IMR-90 (cell line): ENCODE results near the gene TMEM14A. TPM values are rescaled to one million over a fixed set of nuclear protein-coding genes. Genes with fewer than 3 reads are reported as not detected.

Experiments
- ATAC-seq: fragments of 200-7000 bp; cut with Tn5 transposase; 2 replicates; pipeline ENCODE4 v1.9.1; 2020; ENCODE audit warnings: low read depth, mild to moderate bottlenecking, moderate library complexity
- BruUV-seq: library from RNA; stranded (reverse); fragments of 400-500 nt; replicated peaks from 2 replicates; lab custom pipeline; 2021; lab: Mats Ljungman, UMichigan
- CTCF ChIA-PET: fragments of 300-600 bp; formaldehyde crosslinking; extraction: SDS; loops from one replicate; lab custom pipeline; 2021; ENCODE audit warnings: antibody characterized with exemption; lab: Yijun Ruan, JAX
- POLR2A ChIA-PET: fragments of 300-600 bp; sonication (Branson Sonifier 250); formaldehyde crosslinking; loops from one replicate; lab custom pipeline; 2022; ENCODE audit warnings: antibody characterized with exemption; ENCODE audit not compliant: unreplicated experiment; lab: Charles Lee
- DNase-seq: peaks from one replicate; pipeline ENCODE4 v3.0.0; 2013
- H2AFZ ChIP-seq: replicated peaks from 2 replicates; pipeline ENCODE3; 2013; ENCODE audit warnings: low read length, mild to moderate bottlenecking; ENCODE audit not compliant: poor library complexity
- H2AK5ac ChIP-seq: 2 replicates; pipeline ENCODE4 v1.6.1; 2013; ENCODE audit warnings: low read depth, low read length, inconsistent platforms
- H2AK9ac ChIP-seq: replicated peaks from 2 replicates; pipeline ENCODE3; 2013; ENCODE audit warnings: mild to moderate bottlenecking, low read depth, low read length, moderate library complexity; ENCODE audit not compliant: poor library complexity
- H2BK120ac ChIP-seq: 2 replicates; pipeline ENCODE4 v1.6.1; 2013; ENCODE audit warnings: low read depth, low read length, inconsistent platforms
- H2BK15ac ChIP-seq: 3 replicates; pipeline ENCODE4 v1.6.1; 2013; ENCODE audit warnings: low read depth, low read length, inconsistent platforms
- H2BK20ac ChIP-seq: 2 replicates; pipeline ENCODE4 v1.6.1; 2013; ENCODE audit warnings: low read depth, mild to moderate bottlenecking, inconsistent platforms, low read length, moderate library complexity
- H2BK5ac ChIP-seq: 2 replicates; pipeline ENCODE4 v1.6.1; 2013; ENCODE audit warnings: mild to moderate bottlenecking, low read depth, low read length, inconsistent platforms; ENCODE audit not compliant: poor library complexity, severe bottlenecking
- H3K14ac ChIP-seq: replicated peaks from 2 replicates; pipeline ENCODE4 v1.6.1; 2013; ENCODE audit warnings: low read depth, low read length, inconsistent platforms
- H3K18ac ChIP-seq: 2 replicates; pipeline ENCODE4 v1.6.1; 2013; ENCODE audit warnings: low read depth, low read length, control low read depth
- H3K23ac ChIP-seq: 2 replicates; pipeline ENCODE4 v1.6.1; 2013; ENCODE audit warnings: low read depth, low read length, inconsistent platforms
- H3K27ac ChIP-seq: 2 replicates; pipeline ENCODE4 v1.5.1; 2013; ENCODE audit warnings: mild to moderate bottlenecking, control low read depth, low read length; ENCODE audit not compliant: insufficient read depth
- H3K27me3 ChIP-seq: 2 replicates; pipeline ENCODE4 v1.6.1; 2013; ENCODE audit warnings: low read length; ENCODE audit not compliant: control insufficient read depth, insufficient read depth
- H3K36me3 ChIP-seq: 2 replicates; pipeline ENCODE4 v1.6.1; 2013; ENCODE audit warnings: low read length, mixed read lengths; ENCODE audit not compliant: control insufficient read depth, insufficient read depth
- H3K4ac ChIP-seq: 2 replicates; pipeline ENCODE4 v1.6.1; 2013; ENCODE audit warnings: low read depth, low read length, inconsistent platforms
- H3K4me1 ChIP-seq: 2 replicates; pipeline ENCODE4 v1.6.1; 2013; ENCODE audit warnings: low read length, mixed read lengths; ENCODE audit not compliant: control insufficient read depth, insufficient read depth
- H3K4me2 ChIP-seq: 2 replicates; pipeline ENCODE4 v1.6.1; 2013; ENCODE audit warnings: low read depth, mild to moderate bottlenecking, control low read depth, low read length, moderate library complexity
- H3K4me3 ChIP-seq: 2 replicates; pipeline ENCODE4 v1.5.1; 2013; ENCODE audit warnings: low read depth, mild to moderate bottlenecking, control low read depth, low read length, moderate library complexity; ENCODE audit not compliant: insufficient read depth
- H3K56ac ChIP-seq: 2 replicates; pipeline ENCODE4 v1.6.1; 2013; ENCODE audit warnings: low read length, inconsistent platforms; ENCODE audit not compliant: insufficient read depth; ENCODE audit errors: extremely low read depth
- H3K79me1 ChIP-seq, 2 experiments: 2 replicates each; pipeline ENCODE4 v1.6.1; 2013; ENCODE audit warnings: low read length in 2 of 2, inconsistent platforms in 1 of 2, low read depth in 1 of 2
- H3K9ac ChIP-seq: 2 replicates; pipeline ENCODE4 v1.6.1; 2013; ENCODE audit warnings: low read depth, low read length, control low read depth
- H3K9me1 ChIP-seq: 2 replicates; pipeline ENCODE4 v1.6.1; 2013; ENCODE audit warnings: low read length, inconsistent platforms; ENCODE audit not compliant: insufficient read depth
- H3K9me3 ChIP-seq: 2 replicates; pipeline ENCODE4 v1.6.1; 2013; ENCODE audit warnings: low read length; ENCODE audit not compliant: control insufficient read depth, insufficient read depth
- H4K20me1 ChIP-seq: 2 replicates; pipeline ENCODE4 v1.6.1; 2013; ENCODE audit warnings: low read length, inconsistent platforms; ENCODE audit not compliant: insufficient read depth
- H4K5ac ChIP-seq: 2 replicates; pipeline ENCODE4 v1.6.1; 2013; ENCODE audit warnings: mild to moderate bottlenecking, low read depth, low read length, control low read depth
- H4K8ac ChIP-seq, 2 experiments: 2 replicates each; pipeline ENCODE4 v1.6.1; 2013; ENCODE audit warnings: low read depth in 2 of 2, low read length in 2 of 2, control low read depth in 1 of 2, inconsistent platforms in 1 of 2
- H4K91ac ChIP-seq: 2 replicates; pipeline ENCODE4 v1.6.1; 2013; ENCODE audit warnings: low read depth, low read length, inconsistent platforms; ENCODE audit not compliant: insufficient read depth
- BHLHE40 ChIP-seq: fragments of 150-350 bp; IDR thresholded peaks from 2 replicates; pipeline ENCODE4 v1.6.1; 2016; ENCODE audit warnings: mild to moderate bottlenecking, low read depth, low read length
- CTCF ChIP-seq: conservative IDR thresholded peaks from 2 replicates; pipeline ENCODE4 v1.5.1; 2012; ENCODE audit warnings: mild to moderate bottlenecking, low read depth, low read length, improper control_type of control experiment
- MAFK ChIP-seq: IDR thresholded peaks from 2 replicates; pipeline ENCODE4 v1.6.1; 2012; ENCODE audit warnings: low read depth, low read length, improper control_type of control experiment
- SMC3 ChIP-seq: fragments of 150-350 bp; IDR thresholded peaks from 2 replicates; pipeline ENCODE4 v1.6.1; 2016; ENCODE audit warnings: low read depth, mild to moderate bottlenecking, antibody characterized with exemption, low read length, moderate library complexity
- WGBS, 2 experiments: methylation state at CpG; one replicate each; pipeline versions ENCODE4 v1.1.5 to v1.1.7; 2013; ENCODE audit warnings: missing lambda C conversion rate in 2 of 2; ENCODE audit not compliant: insufficient read length in 1 of 2; ENCODE audit errors: extremely low coverage in 2 of 2; 5-methylcytosine and 5-hydroxymethylcytosine counted together
- dilution Hi-C: fragments of 300-500 bp; cut with HindIII; formaldehyde crosslinking; loops from one replicate; pipeline ENCODE4 v1.14.3; 2018; ENCODE audit warnings: low sequenced_read_pairs; ENCODE audit not compliant: unreplicated experiment
- in situ Hi-C: fragments of 300-500 bp; cut with MboI; formaldehyde crosslinking; loops from 3 replicates; pipeline ENCODE4 v1.14.3; 2019; ENCODE audit warnings: low sequenced_read_pairs, inconsistent platforms, mixed read lengths
- intact Hi-C: fragments of 100-400 bp; cut with micrococcal nuclease; formaldehyde crosslinking; loops from 2 replicates; pipeline ENCODE4 v1.10.0; 2022
- polyA plus RNA-seq, 3 experiments: library from polyadenylated mRNA; depleted of rRNA; stranded (reverse); fragments of >200 nt; gene quantifications; 2 replicates each; pipeline ENCODE4 v1.2.3, GENCODE V29; 2012; ENCODE audit warnings: low replicate concordance in 1 of 3
- total RNA-seq: library from RNA; depleted of rRNA; stranded (reverse); fragments of >200 nt; gene quantifications from 2 replicates; pipeline ENCODE4 v1.2.3, GENCODE V29; 2012

Gene TMEM14A
- total and polyA plus RNA-seq, 2 of the 4 experiments (the other 2 are of a cell fraction) = 18.5 to 25.1 TPM

- no peak overlapping the region for H3K56ac ChIP-seq
- H2BK5ac ChIP-seq = no peak overlapping the region
- ChIA-PET POLR2A (no interaction called here), CTCF (interaction anchor here (0.7 kb wide), 1 partner anchor 156 kb away, joined by 3 read pairs; no protein-coding TSS in a partner anchor)
- no peak overlapping the region for H2AFZ ChIP-seq
- no peak overlapping the region for H3K4ac ChIP-seq
- no peaks in the 10 kb centered on the region; the same call in 1 of the 2 replicates for H3K4me1 ChIP-seq
- no peak for ATAC-seq
- dilution Hi-C loops (no loop called here), intact Hi-C loops (no loop called here), in situ Hi-C loops (no loop called here)
- no peak for DNase-seq
- no peak overlapping the region for H2BK120ac ChIP-seq
- H3K27me3 ChIP-seq = no peaks in the 10 kb centered on the region; the same call in 1 of the 2 replicates
- H4K91ac ChIP-seq = no peak overlapping the region
- H3K4me2 ChIP-seq = no peak overlapping the region
- no peaks in the 10 kb centered on the region for H4K20me1 ChIP-seq
- H2AK5ac ChIP-seq = no peak overlapping the region
- H4K5ac ChIP-seq = no peak overlapping the region
- H3K4me3 ChIP-seq = no peak overlapping the region
- no peaks in the 10 kb centered on the region for H3K36me3 ChIP-seq
- no peaks in the 10 kb centered on the region for H3K79me1 ChIP-seq
- no peak overlapping the region for H3K14ac ChIP-seq
- no peak overlapping the region for H3K18ac ChIP-seq
- no peak for TF ChIP-seq CTCF
- no peak for TF ChIP-seq SMC3
- 0 out of 2 replicates have a peak, but pooled peaks have one; percentile 2 for TF ChIP-seq MAFK
- TF ChIP-seq BHLHE40 = no peak
- no peak overlapping the region for H4K8ac ChIP-seq
- H2AK9ac ChIP-seq = no peak overlapping the region
- no peak overlapping the region for H2BK15ac ChIP-seq
- no peaks in the 10 kb centered on the region for H3K9me3 ChIP-seq
- no TSS peak for BruUV-seq
- no peak overlapping the region for H3K27ac ChIP-seq
- no peaks in the 10 kb centered on the region for H3K9me1 ChIP-seq
- H3K9ac ChIP-seq = no peak overlapping the region
- WGBS, 2 experiments = no CpG with 5 or more reads among the region's 3 CpGs
- H3K23ac ChIP-seq = no peak overlapping the region
- H2BK20ac ChIP-seq = no peak overlapping the region
These were observed 54.2 kb downstream of the TMEM14A start for GRCh38 chr6:52725143-52725534.
